Panc1 (cell line): ENCODE results near the gene CCR2. TPM values are rescaled to one million over a fixed set of nuclear protein-coding genes. Genes with fewer than 3 reads are reported as not detected.

Experiments used
- ATAC-seq: fragments of 200-7000 bp; cut with Tn5 transposase; 2 replicates; pipeline ENCODE4 v1.9.1; 2020; ENCODE audit warnings: mild to moderate bottlenecking, moderate library complexity
- BruUV-seq: library from RNA; stranded (reverse); fragments of 400-500 nt; replicated peaks from 2 replicates; lab custom pipeline; 2021; lab: Mats Ljungman, UMichigan
- CTCF ChIA-PET: fragments of 300-600 bp; sonication (Branson Sonifier 250); formaldehyde crosslinking; loops from one replicate; lab custom pipeline; 2022; ENCODE audit warnings: antibody characterized with exemption; lab: Charles Lee
- POLR2A ChIA-PET: fragments of 300-600 bp; sonication (Branson Sonifier 250); formaldehyde crosslinking; loops from one replicate; lab custom pipeline; 2022; ENCODE audit warnings: antibody characterized with exemption; lab: Charles Lee
- DNase-seq: peaks from one replicate; pipeline ENCODE4 v3.0.0-alpha.2; 2010; ENCODE audit warnings: low read depth, low spot score
- H3K27ac ChIP-seq: 2 replicates; pipeline ENCODE4 v1.5.1; 2011; ENCODE audit warnings: mild to moderate bottlenecking, low read length, inconsistent platforms
- H3K27me3 ChIP-seq: fragments of 200-500 bp; sonication (Bioruptor generic); 2 replicates; pipeline ENCODE4 v1.6.0; 2014; ENCODE audit warnings: low read length, inconsistent platforms; ENCODE audit not compliant: control insufficient read depth, insufficient read depth
- H3K36me3 ChIP-seq: fragments of 200-500 bp; sonication (Bioruptor generic); 2 replicates; pipeline ENCODE4 v1.5.1; 2014; ENCODE audit warnings: inconsistent platforms, mild to moderate bottlenecking, low read length, moderate library complexity; ENCODE audit not compliant: control insufficient read depth, insufficient read depth
- H3K4me1 ChIP-seq: 2 replicates; pipeline ENCODE4 v1.5.1; 2011; ENCODE audit warnings: inconsistent platforms, mild to moderate bottlenecking, low read length, moderate library complexity; ENCODE audit not compliant: control insufficient read depth, insufficient read depth
- H3K4me3 ChIP-seq, 2 experiments: 2 replicates each; pipeline ENCODE4 v1.5.1; 2011 to 2012; ENCODE audit warnings: low read depth in 2 of 2, low read length in 2 of 2, mild to moderate bottlenecking in 2 of 2, inconsistent platforms in 1 of 2, moderate library complexity in 1 of 2
- H3K9me3 ChIP-seq: fragments of 200-500 bp; sonication (Bioruptor generic); 2 replicates; pipeline ENCODE4 v1.5.1; 2014; ENCODE audit warnings: low read depth, mild to moderate bottlenecking, inconsistent platforms, low read length, moderate library complexity; ENCODE audit not compliant: control insufficient read depth, insufficient read depth
- POLR2AphosphoS5 ChIP-seq: IDR thresholded peaks from 2 replicates; pipeline ENCODE4 v1.6.1; 2012; ENCODE audit warnings: mild to moderate bottlenecking, low read depth, low read length, moderate library complexity
- SIN3A ChIP-seq: IDR thresholded peaks from 2 replicates; pipeline ENCODE4 v1.6.1; 2012; ENCODE audit warnings: low read depth, mild to moderate bottlenecking, low read length, moderate library complexity, borderline replicate concordance; ENCODE audit not compliant: insufficient read depth
- TCF7L2 ChIP-seq: IDR thresholded peaks from 2 replicates; pipeline ENCODE4 v1.6.1; 2011; ENCODE audit warnings: mild to moderate bottlenecking, low read depth, low read length, inconsistent platforms
- in situ Hi-C: cut with HindIII; loops from 2 replicates; pipeline ENCODE4 v1.10.0; 2016; ENCODE audit warnings: low sequenced_read_pairs, low pct_unique_long_range_greater_than_20kb
- intact Hi-C: fragments of 100-400 bp; cut with micrococcal nuclease; formaldehyde crosslinking; loops from one replicate; pipeline ENCODE4 v1.10.0; 2022; ENCODE audit not compliant: unreplicated experiment
- total RNA-seq: library from RNA; stranded (reverse); gene quantifications from one replicate; pipeline ENCODE4 v1.2.1, GENCODE V29; 2021; ENCODE audit not compliant: unreplicated experiment
- TF ChIP-seq, protein P1 (sequence below): fragments of 450-650 bp; IDR thresholded peaks from 2 replicates; pipeline ENCODE4 v1.5.1; 2017; ENCODE audit warnings: mild to moderate bottlenecking
- TF ChIP-seq, protein P2 (sequence below), 2 experiments: IDR thresholded peaks; 2 replicates each; pipeline ENCODE4 v1.6.1; 2011 to 2012; ENCODE audit warnings: low read depth in 2 of 2, control low read depth in 1 of 2, low read length in 1 of 2, mild to moderate bottlenecking in 1 of 2, moderate library complexity in 1 of 2; ENCODE audit not compliant: insufficient read depth in 1 of 2

Gene CCR2
- total RNA-seq, 1 experiment from 2014 or later, result not detected

DNA sequence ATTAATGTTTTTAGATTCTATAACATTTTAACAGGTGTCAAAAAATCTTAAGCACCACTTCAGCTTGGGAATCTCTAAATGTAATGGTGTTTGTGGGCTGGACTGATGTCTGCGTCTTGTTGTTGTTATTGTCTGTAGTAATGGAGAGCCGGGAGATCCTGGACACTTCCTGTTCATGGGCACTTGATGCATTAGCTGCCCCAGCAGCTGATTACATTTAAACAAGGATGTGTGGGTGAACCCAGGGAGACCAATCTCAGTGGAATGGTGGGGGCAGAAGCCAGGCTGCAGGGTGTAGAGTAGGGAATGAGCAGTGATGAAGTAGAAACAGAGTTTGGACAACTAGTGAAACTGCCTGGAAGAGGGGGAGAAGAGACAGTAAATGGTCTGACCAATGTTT is 45.2 kb downstream of the CCR2 start:
- TF ChIP-seq POLR2AphosphoS5, result no peak
- TF ChIP-seq, protein P1, sequence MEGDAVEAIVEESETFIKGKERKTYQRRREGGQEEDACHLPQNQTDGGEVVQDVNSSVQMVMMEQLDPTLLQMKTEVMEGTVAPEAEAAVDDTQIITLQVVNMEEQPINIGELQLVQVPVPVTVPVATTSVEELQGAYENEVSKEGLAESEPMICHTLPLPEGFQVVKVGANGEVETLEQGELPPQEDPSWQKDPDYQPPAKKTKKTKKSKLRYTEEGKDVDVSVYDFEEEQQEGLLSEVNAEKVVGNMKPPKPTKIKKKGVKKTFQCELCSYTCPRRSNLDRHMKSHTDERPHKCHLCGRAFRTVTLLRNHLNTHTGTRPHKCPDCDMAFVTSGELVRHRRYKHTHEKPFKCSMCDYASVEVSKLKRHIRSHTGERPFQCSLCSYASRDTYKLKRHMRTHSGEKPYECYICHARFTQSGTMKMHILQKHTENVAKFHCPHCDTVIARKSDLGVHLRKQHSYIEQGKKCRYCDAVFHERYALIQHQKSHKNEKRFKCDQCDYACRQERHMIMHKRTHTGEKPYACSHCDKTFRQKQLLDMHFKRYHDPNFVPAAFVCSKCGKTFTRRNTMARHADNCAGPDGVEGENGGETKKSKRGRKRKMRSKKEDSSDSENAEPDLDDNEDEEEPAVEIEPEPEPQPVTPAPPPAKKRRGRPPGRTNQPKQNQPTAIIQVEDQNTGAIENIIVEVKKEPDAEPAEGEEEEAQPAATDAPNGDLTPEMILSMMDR, result no peak
- no peak for TF ChIP-seq SIN3A
- TF ChIP-seq, protein P2, sequence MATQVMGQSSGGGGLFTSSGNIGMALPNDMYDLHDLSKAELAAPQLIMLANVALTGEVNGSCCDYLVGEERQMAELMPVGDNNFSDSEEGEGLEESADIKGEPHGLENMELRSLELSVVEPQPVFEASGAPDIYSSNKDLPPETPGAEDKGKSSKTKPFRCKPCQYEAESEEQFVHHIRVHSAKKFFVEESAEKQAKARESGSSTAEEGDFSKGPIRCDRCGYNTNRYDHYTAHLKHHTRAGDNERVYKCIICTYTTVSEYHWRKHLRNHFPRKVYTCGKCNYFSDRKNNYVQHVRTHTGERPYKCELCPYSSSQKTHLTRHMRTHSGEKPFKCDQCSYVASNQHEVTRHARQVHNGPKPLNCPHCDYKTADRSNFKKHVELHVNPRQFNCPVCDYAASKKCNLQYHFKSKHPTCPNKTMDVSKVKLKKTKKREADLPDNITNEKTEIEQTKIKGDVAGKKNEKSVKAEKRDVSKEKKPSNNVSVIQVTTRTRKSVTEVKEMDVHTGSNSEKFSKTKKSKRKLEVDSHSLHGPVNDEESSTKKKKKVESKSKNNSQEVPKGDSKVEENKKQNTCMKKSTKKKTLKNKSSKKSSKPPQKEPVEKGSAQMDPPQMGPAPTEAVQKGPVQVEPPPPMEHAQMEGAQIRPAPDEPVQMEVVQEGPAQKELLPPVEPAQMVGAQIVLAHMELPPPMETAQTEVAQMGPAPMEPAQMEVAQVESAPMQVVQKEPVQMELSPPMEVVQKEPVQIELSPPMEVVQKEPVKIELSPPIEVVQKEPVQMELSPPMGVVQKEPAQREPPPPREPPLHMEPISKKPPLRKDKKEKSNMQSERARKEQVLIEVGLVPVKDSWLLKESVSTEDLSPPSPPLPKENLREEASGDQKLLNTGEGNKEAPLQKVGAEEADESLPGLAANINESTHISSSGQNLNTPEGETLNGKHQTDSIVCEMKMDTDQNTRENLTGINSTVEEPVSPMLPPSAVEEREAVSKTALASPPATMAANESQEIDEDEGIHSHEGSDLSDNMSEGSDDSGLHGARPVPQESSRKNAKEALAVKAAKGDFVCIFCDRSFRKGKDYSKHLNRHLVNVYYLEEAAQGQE (IDR thresholded peaks at IDR 0.05; ENCODE audit: insufficient read depth in 1 of 2, low read depth in 2 of 2, low read length in 1 of 2), result no peak
- no peak for TF ChIP-seq TCF7L2
- no TSS peak for BruUV-seq
- intact Hi-C loops (no loop called here), in situ Hi-C loops (no loop called here)
- Histone ChIP-seq H3K9me3 (no peaks in the 10 kb centered on the region), H3K27ac (no peak overlapping the region), H3K4me1 (no peaks in the 10 kb centered on the region), H3K27me3 (no peaks in the 10 kb centered on the region), H3K4me3 (no peak overlapping the region), H3K36me3 (no peaks in the 10 kb centered on the region)
- POLR2A ChIA-PET, result no interaction called here
- ATAC-seq (no peak), DNase-seq (no peak)
- CTCF ChIA-PET, result no interaction called here

- no TSS peak for BruUV-seq
- in situ Hi-C loops, result no loop called here
- no peaks in the 10 kb centered on the region for H3K27me3 ChIP-seq
- intact Hi-C loops, result no loop called here
- ChIA-PET POLR2A (no interaction called here), CTCF (no interaction called here)
- H3K4me3 ChIP-seq, result no peak overlapping the region
- TF ChIP-seq TCF7L2, result no peak
- TF ChIP-seq, protein P2 (IDR thresholded peaks at IDR 0.05; ENCODE audit: insufficient read depth in 1 of 2, low read depth in 2 of 2, low read length in 1 of 2), result no peak
- no peak for TF ChIP-seq POLR2AphosphoS5
- no peak for TF ChIP-seq SIN3A
- TF ChIP-seq, protein P1, result no peak
- ATAC-seq, result no peak
- no peaks in the 10 kb centered on the region for H3K36me3 ChIP-seq
- H3K4me1 ChIP-seq, result no peaks in the 10 kb centered on the region
- no peak overlapping the region for H3K27ac ChIP-seq
- no peak for DNase-seq
- no peaks in the 10 kb centered on the region for H3K9me3 ChIP-seq
Observed at GRCh38 chr3:46399557-46399956, 45.6 kb downstream of the CCR2 start.
